ENCODE data around the gene HOXB3.

DNA sequence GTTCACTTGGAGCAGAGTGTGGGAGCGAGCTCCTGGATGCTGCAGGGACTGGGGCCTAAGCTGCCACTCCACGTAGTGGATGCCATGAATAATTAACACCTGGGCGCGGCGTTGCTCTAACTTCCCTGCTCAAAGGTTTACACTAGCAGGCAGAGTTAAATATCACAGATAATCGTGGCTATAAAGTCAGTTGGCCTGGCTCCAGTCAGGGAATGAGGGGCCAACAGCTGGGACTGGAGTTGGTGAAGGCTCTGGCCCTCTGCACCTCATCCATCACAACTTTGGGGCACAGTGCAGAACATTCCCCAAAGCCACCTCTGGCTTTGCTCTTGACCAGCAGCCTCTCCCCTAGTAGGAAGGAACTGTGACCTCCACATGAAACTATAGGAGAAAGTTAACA is 22.8 kb downstream of the HOXB3 start:
- TF ChIP-seq, protein P1, sequence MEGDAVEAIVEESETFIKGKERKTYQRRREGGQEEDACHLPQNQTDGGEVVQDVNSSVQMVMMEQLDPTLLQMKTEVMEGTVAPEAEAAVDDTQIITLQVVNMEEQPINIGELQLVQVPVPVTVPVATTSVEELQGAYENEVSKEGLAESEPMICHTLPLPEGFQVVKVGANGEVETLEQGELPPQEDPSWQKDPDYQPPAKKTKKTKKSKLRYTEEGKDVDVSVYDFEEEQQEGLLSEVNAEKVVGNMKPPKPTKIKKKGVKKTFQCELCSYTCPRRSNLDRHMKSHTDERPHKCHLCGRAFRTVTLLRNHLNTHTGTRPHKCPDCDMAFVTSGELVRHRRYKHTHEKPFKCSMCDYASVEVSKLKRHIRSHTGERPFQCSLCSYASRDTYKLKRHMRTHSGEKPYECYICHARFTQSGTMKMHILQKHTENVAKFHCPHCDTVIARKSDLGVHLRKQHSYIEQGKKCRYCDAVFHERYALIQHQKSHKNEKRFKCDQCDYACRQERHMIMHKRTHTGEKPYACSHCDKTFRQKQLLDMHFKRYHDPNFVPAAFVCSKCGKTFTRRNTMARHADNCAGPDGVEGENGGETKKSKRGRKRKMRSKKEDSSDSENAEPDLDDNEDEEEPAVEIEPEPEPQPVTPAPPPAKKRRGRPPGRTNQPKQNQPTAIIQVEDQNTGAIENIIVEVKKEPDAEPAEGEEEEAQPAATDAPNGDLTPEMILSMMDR (conservative IDR thresholded peaks at IDR 0.05): no peak
- TF ChIP-seq ZFX (IDR thresholded peaks at IDR 0.05): no peak
